Measurements from ENCODE around the gene INPP5D.

Gene INPP5D

GRCh38 chr2:233021771-233022170 is 38.4 kb upstream of the INPP5D start:
- Histone ChIP-seq H3K9ac (ENCODE audit: low read length) (no peak overlapping the region), H3K27me3 (ENCODE audit: control insufficient read depth, insufficient read depth, low read length) (no peaks in the 10 kb centered on the region), H3K4me3 (ENCODE audit: low read length) (no peak overlapping the region), H3K36me3 (ENCODE audit: control insufficient read depth, insufficient read depth, low read length) (no peaks in the 10 kb centered on the region), H3K4me1 (ENCODE audit: control insufficient read depth, insufficient read depth, low read length) (peaks cover 27% of the 10 kb centered on the region), H3K9me3 (ENCODE audit: control insufficient read depth, low read length) (no peaks in the 10 kb centered on the region)

DNA sequence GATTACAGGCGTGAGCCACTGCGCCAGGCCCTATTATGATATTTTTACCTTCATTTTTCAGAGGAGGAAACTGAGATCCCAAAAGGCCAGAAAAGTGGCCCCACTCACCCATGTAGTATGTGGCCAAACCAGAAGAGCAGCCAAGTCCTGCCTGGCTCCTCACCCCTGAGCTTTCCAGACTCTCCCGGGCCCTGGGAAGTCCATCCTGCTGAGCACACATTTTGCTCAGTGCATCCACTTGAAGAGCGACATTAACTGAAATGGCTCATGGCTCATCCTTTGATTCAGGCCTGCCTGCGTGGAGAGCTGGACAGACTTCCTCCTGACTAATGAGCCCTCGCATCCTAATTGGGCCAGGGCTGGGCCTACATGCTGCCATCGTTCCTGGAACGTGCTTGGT is 37.6 kb upstream of the INPP5D start:
- no peaks in the 10 kb centered on the region for H3K9me3 ChIP-seq (ENCODE audit: control insufficient read depth, low read length)
- no peak overlapping the region for H3K9ac ChIP-seq (ENCODE audit: low read length)
- H3K4me1 ChIP-seq (ENCODE audit: control insufficient read depth, insufficient read depth, low read length), result peaks cover 27% of the 10 kb centered on the region
- no peak overlapping the region for H3K4me3 ChIP-seq (ENCODE audit: low read length)
- no peaks in the 10 kb centered on the region for H3K27me3 ChIP-seq (ENCODE audit: control insufficient read depth, insufficient read depth, low read length)
- no peaks in the 10 kb centered on the region for H3K36me3 ChIP-seq (ENCODE audit: control insufficient read depth, insufficient read depth, low read length)

DNA sequence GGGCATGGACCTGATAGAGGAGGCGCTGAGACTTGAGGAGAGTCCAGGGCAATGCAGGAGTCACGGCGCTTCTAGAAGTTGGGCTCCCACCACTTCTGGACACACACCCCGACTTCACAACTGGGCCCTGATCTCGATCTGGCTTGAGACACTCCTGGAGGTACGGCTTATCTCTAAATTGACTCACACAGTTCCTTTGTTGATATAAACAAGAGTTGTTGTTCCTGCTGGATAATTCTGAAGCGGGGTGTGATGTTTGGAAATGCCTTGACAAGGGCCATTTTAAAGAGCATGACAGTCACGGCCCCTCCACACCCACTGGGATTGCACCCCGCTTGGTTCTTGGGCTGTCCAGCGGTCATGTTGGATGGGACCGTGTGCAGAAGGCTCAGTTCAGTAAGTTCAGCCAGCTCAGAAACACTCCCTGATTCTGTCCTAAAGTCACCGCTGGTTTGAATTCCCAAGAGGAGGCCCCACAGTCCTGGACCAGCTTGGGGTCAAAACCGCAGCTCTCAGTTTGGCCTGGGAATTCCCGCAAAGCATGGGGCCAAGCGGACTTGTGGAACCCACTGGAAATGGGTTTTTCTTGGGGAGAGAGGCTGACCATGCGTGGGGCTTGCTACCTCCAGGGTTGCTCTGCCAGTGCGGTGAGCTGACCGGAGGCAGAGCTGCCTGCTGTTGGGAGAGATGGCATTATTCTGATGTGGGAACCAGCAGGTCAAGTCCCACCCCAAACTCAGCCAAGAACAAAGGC is 37.0 kb upstream of the INPP5D start:
- Histone ChIP-seq H3K36me3 (ENCODE audit: control insufficient read depth, insufficient read depth, low read length) (no peaks in the 10 kb centered on the region), H3K27me3 (ENCODE audit: control insufficient read depth, insufficient read depth, low read length) (no peaks in the 10 kb centered on the region), H3K4me1 (ENCODE audit: control insufficient read depth, insufficient read depth, low read length) (peaks cover 24% of the 10 kb centered on the region), H3K9ac (ENCODE audit: low read length) (no peak overlapping the region), H3K9me3 (ENCODE audit: control insufficient read depth, low read length) (no peaks in the 10 kb centered on the region), H3K4me3 (ENCODE audit: low read length) (no peak overlapping the region)

GRCh38 chr2:233023761-233024410 is 36.3 kb upstream of the INPP5D start:
- H3K4me3 ChIP-seq (ENCODE audit: low read length), result no peak overlapping the region
- H3K27me3 ChIP-seq (ENCODE audit: control insufficient read depth, insufficient read depth, low read length), result no peaks in the 10 kb centered on the region
- peaks cover 21% of the 10 kb centered on the region for H3K4me1 ChIP-seq (ENCODE audit: control insufficient read depth, insufficient read depth, low read length)
- H3K9ac ChIP-seq (ENCODE audit: low read length), result no peak overlapping the region
- no peaks in the 10 kb centered on the region for H3K9me3 ChIP-seq (ENCODE audit: control insufficient read depth, low read length)
- no peaks in the 10 kb centered on the region for H3K36me3 ChIP-seq (ENCODE audit: control insufficient read depth, insufficient read depth, low read length)

- H3K9ac ChIP-seq (ENCODE audit: low read length), result no peak overlapping the region
Measured at GRCh38 chr2:233025706-233026105, 34.4 kb upstream of the INPP5D start.

DNA sequence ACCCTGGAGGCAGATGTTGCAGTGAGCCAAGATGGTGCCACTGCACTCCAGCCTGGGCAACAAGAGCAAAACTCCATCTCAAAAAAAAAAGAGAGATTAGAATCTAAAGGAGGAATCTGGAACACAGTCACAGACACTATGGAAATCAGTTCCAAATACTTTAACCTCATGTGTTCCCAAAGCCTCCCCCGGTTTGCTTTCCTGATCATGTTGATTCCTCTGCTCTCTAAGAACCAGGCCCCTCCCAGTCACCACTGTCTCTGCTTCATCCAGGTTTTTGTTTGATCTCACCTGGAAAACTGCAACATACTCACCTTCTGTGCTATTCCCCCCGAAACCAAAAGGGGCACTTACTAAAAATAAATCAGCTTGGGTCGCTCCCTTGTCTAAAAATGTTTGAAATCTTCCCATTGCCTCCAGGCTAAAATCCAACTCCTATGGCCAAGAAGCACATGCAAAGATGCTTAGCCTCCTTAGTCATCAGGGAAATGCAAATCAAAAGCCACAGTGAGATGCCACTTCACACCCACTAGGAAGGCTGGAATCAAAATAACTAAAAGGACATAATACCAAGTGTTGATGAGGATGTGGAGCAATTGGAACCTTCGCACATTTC is 33.8 kb upstream of the INPP5D start:
- Histone ChIP-seq H3K36me3 (ENCODE audit: control insufficient read depth, insufficient read depth, low read length) (no peaks in the 10 kb centered on the region), H3K9me3 (ENCODE audit: control insufficient read depth, low read length) (no peaks in the 10 kb centered on the region), H3K4me3 (ENCODE audit: low read length) (no peak overlapping the region), H3K4me1 (ENCODE audit: control insufficient read depth, insufficient read depth, low read length) (peaks cover 12% of the 10 kb centered on the region), H3K27me3 (ENCODE audit: control insufficient read depth, insufficient read depth, low read length) (no peaks in the 10 kb centered on the region), H3K9ac (ENCODE audit: low read length) (no peak overlapping the region)

More at GRCh38 chr2:233025706-233026105, 34.4 kb upstream of the INPP5D start:
- H3K4me1 ChIP-seq (ENCODE audit: control insufficient read depth, insufficient read depth, low read length), result peaks cover 17% of the 10 kb centered on the region
- H3K27me3 ChIP-seq (ENCODE audit: control insufficient read depth, insufficient read depth, low read length), result no peaks in the 10 kb centered on the region
- H3K36me3 ChIP-seq (ENCODE audit: control insufficient read depth, insufficient read depth, low read length), result no peaks in the 10 kb centered on the region
- H3K4me3 ChIP-seq (ENCODE audit: low read length), result no peak overlapping the region
- H3K9me3 ChIP-seq (ENCODE audit: control insufficient read depth, low read length), result no peaks in the 10 kb centered on the region

- H3K27me3 ChIP-seq (ENCODE audit: control insufficient read depth, insufficient read depth, low read length), result no peaks in the 10 kb centered on the region
- H3K36me3 ChIP-seq (ENCODE audit: control insufficient read depth, insufficient read depth, low read length), result no peaks in the 10 kb centered on the region
- no peak overlapping the region for H3K9ac ChIP-seq (ENCODE audit: low read length)
- no peaks in the 10 kb centered on the region for H3K4me1 ChIP-seq (ENCODE audit: control insufficient read depth, insufficient read depth, low read length)
- no peaks in the 10 kb centered on the region for H3K9me3 ChIP-seq (ENCODE audit: control insufficient read depth, low read length)
- H3K4me3 ChIP-seq (ENCODE audit: low read length), result no peak overlapping the region
Measured at GRCh38 chr2:233029321-233029720, 30.8 kb upstream of the INPP5D start.

GRCh38 chr2:233031556-233032500 is 28.3 kb upstream of the INPP5D start:
- H3K4me3 ChIP-seq (ENCODE audit: low read length), result no peak overlapping the region
- no peaks in the 10 kb centered on the region for H3K9me3 ChIP-seq (ENCODE audit: control insufficient read depth, low read length)
- H3K36me3 ChIP-seq (ENCODE audit: control insufficient read depth, insufficient read depth, low read length), result no peaks in the 10 kb centered on the region
- H3K4me1 ChIP-seq (ENCODE audit: control insufficient read depth, insufficient read depth, low read length), result no peaks in the 10 kb centered on the region
- H3K9ac ChIP-seq (ENCODE audit: low read length), result no peak overlapping the region
- no peaks in the 10 kb centered on the region for H3K27me3 ChIP-seq (ENCODE audit: control insufficient read depth, insufficient read depth, low read length)

DNA sequence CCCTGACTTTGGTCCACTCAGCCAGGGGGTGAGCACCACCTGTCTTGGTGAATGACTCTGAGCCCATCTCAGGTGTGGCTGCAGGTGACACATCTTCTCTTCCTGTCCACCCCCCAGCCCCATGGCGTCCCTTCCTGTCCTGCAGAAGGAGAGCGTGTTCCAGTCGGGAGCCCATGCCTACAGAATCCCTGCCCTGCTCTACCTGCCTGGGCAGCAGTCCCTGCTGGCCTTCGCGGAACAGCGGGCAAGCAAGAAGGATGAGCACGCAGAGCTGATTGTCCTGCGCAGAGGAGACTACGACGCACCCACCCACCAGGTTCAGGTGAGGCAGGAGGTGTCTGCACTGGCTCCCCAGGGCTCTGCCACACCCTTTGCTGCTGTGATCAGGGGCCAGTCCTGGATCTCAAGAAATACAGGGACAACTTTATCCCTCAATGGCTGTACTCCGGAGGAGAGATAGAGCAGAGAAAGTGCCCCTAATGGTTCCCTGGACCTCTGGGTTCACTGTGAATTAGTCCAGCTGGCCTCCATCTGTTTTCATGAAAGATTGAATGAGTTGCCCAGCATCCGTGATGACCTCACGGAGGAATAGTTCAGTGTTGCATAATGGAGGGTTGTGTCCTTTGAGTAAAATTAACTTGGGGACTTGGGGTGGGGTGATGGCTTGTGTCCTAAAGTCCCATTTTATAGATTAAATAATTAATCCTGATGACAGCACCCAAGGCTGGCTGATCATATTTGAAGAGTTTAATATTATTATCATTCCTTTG is 27.4 kb upstream of the INPP5D start, which contains the start of gene NEU2:
Gene NEU2, plus strand, starts transcription at position 122 of the 770 bp plus-strand sequence. Its CDS starts 0 bp downstream, at position 122.
- Histone ChIP-seq H3K36me3 (ENCODE audit: control insufficient read depth, insufficient read depth, low read length) (no peaks in the 10 kb centered on the region), H3K9me3 (ENCODE audit: control insufficient read depth, low read length) (no peaks in the 10 kb centered on the region), H3K27me3 (ENCODE audit: control insufficient read depth, insufficient read depth, low read length) (no peaks in the 10 kb centered on the region), H3K4me1 (ENCODE audit: control insufficient read depth, insufficient read depth, low read length) (no peaks in the 10 kb centered on the region), H3K4me3 (ENCODE audit: low read length) (no peak within 1 kb of the TSS), H3K9ac (ENCODE audit: low read length) (no peak within 1 kb of the TSS)

- Histone ChIP-seq H3K4me1 (ENCODE audit: control insufficient read depth, insufficient read depth, low read length) (no peaks in the 10 kb centered on the region), H3K27me3 (ENCODE audit: control insufficient read depth, insufficient read depth, low read length) (no peaks in the 10 kb centered on the region), H3K9me3 (ENCODE audit: control insufficient read depth, low read length) (no peaks in the 10 kb centered on the region), H3K9ac (ENCODE audit: low read length) (no peak overlapping the region), H3K4me3 (ENCODE audit: low read length) (no peak overlapping the region), H3K36me3 (ENCODE audit: control insufficient read depth, insufficient read depth, low read length) (no peaks in the 10 kb centered on the region)
Measured at GRCh38 chr2:233033672-233034071, 26.5 kb upstream of the INPP5D start.
